HG02973 (cell line): ENCODE measurements around the gene NPLOC4.
"Not testable (repeated sequence)": the region's sequence is repeated elsewhere in the genome, so short reads cannot be mapped to it uniquely, and the experiment has no call there.

Experiments
- ATAC-seq: cut with Tn5 transposase; IDR thresholded peaks from one replicate; pipeline ENCODE4 v1.9.1; 2021; ENCODE audit warnings: moderate library complexity; ENCODE audit not compliant: unreplicated experiment

NPLOC4 gene

DNA sequence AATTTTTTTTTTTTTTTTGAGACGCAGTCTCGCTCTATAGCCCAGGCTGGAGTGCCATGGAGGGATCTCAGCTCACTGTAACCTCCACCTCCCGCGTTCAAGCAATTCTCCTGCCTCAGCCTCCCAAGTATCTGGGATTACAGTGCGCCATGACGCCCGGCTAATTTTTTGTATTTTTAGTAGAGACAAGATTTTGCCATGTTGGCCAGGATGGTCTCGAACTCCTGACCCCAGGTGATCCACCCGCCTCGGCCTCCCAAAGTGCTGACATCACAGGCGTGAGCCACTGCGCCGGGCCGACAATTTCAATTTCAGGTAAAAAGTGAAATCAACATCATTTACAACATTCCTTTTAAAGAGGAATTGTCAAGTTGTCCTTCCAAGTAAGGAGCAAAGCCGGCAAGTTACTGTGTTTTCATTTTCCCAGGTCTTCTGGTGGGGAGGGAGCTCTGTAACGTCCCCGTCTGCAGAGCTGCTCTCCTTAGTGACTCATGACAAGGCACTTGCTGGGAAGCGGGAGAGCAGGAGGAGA is 873 bp downstream of the NPLOC4 start:
- ATAC-seq: peak; percentile 6

DNA sequence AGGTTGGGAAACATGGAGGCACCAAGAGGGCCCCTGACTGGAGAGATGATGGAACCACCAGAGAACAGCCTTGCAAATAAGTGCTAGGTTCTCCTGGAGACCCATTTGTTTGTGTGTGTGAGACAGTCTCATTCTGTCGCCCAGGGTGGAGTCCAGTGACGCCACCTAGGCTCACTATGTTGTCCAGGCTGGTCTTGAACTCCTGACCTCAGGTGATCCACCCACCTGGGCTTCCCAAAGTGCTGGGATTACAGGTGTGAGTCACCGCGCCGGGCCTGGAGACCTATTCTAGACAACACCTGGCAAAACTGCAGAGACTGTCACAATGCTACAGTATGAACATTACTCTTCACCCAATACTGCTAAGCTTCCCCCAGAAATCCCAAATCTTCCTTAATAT is 1.5 kb downstream of the NPLOC4 start:
- ATAC-seq: no peak

DNA sequence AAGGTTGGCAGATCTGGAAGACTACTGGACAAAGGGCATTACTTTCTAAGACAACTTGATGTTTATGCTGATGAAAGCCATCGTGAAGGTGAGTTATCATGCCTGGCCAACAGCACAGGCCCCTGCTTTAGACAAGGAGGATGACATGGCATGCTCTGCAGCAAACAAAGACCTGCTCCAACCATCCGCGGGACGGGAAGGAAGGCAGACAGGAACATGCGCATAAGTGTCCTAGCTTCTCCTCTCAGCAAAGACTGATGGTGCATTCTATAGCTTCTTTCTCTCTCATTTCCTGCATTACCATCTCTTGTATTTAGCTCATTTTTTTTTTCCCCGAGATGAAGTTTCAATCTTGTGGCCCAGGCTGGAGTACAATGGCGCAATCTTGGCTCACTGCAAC is 5.4 kb downstream of the NPLOC4 start:
- ATAC-seq: no peak

DNA sequence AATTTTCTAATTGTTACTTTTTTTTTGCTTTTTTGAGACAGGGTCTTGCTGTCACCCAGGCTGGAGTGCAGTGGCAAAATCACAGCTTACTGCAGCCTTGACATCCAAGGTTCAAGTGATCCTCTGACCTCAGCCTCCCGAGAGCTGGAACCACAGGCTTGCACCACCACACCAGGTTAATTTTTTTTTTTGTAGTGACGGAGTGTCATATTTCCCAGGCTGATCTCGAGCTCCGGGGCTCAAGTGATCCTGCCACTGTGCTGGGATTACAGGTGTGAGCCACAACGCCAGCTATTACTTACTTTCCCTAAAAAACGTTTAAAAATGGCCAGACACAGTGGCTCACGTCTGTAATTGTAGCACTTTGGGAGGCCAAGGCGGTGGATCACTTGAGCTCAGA is 6.6 kb downstream of the NPLOC4 start:
- no peak for ATAC-seq

DNA sequence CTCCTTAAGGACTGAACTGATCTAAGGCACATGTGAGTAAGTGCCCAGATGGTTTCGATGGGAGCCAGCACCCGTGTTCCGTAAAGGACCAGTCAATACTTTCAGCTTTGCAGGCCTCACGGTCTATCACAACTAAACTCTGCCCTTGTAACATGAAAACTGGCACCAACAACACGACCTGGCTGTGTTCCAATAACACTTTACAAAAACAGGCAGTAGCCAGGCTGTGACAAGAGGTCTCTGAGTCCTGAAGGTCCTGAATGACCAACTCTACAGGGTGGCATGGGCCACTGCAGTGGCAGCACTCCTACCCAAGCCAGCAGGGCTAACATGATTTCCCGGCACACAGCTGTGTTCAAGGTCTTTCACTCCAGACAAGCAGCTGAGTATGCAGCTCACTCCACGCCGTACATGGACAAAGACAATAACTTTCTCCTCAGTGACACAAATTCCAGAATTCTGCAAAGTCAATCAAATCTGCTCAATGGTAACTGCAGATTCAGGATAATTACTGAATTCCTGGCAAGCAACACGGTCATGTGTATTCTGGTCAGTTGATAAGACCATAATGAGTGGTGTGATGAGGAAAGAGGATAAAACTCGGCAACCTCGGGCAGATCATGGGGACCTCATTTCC is 15.3 kb downstream of the NPLOC4 start:
- ATAC-seq: no peak

DNA sequence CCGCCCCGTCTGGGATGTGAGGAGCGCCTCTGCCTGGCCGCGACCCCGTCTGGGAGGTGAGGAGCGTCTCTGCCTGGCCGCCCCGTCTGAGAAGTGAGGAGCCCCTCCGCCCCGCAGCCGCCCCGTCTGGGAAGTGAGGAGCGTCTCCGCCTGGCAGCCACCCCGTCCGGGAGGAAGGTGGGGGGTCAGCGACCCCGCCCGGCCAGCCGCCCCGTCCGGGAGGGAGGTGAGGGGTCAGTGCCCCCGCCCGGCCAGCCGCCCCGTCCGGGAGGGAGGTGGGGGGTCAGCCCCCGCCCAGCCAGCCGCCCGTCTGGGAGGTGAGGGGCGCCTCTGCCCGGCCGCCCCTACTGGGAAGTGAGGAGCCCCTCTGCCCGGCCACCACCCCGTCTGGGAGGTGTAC is 18.6 kb downstream of the NPLOC4 start:
- ATAC-seq: not testable (repeated sequence)

DNA sequence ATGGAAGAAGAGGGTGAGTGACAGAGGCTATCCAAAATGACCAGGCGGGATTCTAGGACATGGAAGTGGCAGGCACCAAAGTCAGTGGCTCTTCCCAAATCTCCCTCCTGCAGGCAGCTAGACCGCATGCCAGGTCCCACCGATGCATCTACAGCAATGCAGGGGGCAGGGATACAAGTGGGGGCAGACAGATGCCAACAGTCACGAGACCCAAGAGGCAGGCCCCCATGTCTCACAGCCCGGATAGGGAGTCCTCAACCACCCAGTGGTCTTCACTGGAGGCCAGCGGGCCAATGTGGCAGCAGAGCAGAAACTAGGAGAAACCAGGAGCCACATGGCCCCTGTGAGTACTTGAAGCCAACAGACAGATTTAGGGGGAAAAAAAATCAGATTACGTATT is 20.0 kb downstream of the NPLOC4 start:
- ATAC-seq: no peak

DNA sequence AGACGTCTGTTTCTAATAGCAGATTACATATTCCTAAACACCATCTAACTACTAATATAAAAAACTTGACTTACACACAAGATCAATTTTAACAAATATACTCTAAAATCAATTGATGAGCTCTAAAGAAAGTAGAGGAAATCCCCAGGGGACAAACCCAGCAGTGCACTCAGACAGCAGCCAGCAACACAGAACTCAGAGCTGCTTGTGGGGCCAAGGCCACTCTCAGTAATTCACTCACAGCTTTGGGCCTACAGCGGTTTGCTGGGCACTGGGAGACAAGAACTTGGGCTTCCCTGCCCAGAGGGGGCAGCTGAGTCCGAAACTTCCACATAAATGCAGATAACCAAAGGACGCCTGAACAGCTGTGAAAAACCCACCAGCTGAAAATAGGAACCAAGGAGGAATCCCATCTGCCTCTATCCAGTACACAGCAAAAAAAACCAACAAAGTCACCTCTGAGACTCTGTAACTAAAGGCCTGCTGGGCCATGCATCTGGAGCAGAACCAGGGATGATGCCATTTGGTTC is 21.4 kb downstream of the NPLOC4 start:
- no peak for ATAC-seq

DNA sequence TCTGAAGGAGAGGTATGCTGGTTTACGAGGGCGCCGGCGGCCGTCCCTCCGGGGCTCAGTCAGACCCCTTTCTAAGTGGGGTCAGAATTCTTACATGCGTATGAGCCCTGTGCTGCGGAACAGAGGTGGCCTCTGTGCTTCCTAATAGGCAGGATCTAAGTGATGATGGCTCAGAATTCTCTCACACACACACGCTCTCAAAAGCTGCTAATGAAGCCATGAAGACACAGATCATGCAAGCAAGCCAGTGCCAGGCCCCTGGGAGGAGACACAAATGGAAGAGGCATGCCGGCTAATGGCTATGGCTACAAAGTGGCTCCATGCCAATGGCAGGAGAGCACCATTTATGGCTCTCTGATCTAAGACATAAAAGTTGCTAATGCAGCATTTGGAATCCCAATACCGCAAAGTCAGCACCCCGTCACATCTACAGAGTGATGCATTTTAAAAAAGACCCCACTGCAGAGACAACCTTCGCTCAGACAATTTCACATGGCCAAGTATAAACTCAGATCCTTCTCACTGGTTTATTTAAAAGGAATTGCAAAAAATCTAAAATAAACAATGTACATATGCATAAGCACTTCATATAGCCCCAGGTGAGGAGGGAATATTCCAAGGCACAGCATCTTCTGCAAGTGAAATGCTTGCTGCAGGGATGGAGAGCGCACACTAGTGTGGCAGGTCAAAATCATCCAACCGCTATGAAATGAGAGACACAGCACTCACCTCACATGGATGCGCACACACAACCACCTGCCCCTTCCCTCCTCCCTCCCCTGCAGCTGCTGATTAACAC is 24.5 kb downstream of the NPLOC4 start:
- no peak for ATAC-seq

DNA sequence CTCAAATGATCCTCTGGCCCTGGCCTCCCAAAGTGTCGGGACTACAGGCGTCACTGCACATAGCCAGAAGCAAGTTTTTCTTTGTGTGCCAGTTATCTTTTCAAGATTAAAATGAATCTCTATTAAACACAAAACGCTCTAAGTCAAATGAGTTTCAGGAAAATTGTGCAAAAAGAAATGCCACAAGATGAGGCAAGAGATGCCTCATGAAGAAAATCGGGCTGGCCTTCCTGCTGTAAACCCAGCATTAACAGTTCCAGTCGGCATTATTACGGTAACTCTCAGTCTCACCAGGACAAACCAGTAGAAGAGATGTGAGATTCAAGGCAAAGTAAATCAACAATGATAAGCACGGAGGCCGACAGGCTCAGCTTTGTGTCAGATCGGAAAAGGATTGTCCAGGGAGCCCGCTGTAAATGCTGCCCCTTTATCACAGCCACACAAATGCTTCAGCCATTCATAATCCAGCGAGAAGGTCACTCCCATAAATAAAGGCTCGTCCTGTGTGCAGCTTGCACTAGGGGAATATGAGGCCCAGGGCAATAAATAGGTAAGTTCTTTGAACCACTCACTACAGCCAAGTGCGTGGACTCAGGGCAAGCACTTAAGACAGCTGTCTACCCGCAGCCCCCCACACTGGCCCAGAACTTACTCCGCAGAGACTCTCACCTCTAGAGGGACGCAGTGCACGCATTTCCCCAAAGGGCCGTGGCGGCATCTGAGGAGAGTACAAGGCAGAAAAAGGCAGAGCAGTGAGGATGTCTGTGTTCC is 27.2 kb downstream of the NPLOC4 start:
- ATAC-seq: no peak

DNA sequence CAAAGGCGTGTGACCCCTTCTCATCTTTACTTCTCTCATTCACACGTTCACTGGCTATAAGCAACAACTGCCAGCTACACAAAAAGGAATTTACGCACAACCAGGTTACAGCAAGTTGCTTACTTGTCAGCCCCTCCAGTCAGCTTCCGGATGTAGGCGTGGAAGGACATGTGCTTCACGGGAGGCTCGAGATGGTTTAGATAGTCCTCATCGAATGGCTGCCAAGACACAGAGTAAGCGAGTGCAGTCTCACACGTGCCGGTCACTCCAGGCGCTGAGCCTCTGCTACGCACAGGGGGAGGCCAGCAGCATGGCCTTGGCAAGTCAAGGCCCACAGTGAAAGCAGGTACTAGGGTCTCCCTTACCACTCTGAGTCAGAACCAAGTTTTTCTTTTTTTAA is 28.3 kb downstream of the NPLOC4 start:
- no peak for ATAC-seq

DNA sequence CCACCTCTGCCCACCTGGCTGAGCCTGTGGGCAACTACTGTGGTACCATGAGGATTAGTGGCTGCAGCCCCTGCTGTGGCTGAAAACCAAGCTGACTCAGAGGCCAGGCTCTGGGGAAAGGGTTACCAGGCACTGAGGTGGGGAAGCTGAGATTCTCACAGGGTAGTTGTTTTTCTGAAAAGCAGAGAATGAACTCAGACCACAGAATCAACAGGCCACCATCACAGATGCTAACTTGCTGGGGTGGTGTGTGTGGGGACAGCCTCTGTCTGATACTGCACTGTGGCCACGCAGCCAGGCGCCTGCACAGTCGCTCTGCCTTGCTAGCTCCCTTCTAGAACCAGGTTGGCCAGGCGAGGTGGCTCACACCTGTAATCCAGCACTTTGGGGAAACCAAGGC is 28.8 kb downstream of the NPLOC4 start:
- ATAC-seq: no peak

DNA sequence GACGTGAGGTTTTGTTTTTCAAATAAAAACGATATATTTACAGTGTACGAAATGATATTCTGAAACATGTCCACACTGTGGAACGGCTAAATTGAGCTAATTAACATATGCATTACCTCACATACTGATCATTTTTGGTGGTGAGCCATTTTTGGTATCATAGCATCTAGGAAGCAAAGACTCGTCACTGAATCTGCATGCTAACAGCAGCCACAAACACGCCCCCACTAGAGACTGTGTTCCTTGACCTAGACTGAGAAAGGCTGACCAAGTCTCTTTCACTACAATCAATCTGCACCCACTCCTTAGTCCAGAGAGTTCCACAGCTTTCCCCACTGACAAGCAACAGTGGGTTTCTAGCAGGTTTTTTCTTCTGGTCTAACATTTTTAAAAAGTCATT is 29.5 kb downstream of the NPLOC4 start:
- ATAC-seq: no peak

DNA sequence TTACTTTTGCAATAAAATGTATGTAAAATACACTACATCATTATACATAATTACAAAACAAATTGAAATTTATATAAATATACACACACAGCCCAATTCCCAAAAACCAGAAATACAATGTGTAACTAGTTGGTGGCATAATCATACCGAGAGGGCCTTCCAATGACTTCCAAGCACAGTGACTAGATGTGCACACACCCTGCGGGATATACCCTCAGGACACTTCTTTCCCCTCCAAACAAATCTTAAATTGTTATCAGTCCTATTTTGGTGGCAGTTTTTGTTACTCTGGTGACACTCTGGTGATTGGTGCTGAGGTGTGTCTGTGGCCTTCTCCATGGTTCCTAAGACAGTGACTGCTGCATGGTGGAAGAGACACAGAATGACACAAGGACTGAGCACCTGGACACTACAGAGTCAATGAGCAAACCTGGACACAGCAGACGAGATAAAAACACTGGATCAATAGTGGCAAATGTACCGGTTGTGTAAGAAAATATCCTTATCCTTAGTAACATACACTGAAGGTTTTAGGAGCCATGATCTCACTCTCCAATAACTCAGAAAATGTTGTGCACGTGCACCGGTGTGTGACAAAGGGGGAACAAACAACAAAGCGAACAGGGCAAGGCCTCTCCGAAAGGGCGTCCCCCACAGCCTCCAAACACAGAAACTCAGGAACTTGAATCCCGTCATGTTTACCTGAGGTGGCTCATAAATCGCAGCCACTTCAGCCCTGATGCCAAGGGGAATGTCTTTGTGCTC is 32.9 kb downstream of the NPLOC4 start:
- no peak for ATAC-seq

DNA sequence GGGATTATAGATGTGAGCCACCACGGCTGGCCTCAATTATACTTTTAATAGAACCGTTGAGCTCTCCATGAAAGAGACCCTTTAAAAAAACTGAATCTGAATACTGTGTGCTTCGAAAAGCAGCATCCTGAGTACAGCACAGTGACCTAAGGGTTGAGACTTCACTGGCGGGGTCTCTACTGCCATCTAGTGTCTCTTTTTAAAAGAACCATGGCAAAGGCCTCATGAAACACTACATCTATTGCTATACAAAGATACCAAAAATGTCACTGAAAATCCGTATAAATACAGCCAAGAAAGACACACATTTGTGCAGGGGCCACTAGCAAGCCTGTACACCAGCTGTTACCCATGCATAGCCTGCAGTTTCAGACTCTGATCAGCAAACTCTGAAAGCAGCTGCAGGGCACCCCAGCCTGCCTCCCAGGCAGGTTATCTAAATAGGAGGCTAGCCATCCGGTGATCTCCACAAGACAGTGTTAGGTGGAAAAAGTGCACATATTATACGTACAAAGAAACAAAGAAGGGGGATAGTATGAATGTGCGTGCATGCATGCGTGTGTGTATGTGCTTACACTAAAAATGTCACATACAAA is 35.3 kb downstream of the NPLOC4 start:
- ATAC-seq: no peak

DNA sequence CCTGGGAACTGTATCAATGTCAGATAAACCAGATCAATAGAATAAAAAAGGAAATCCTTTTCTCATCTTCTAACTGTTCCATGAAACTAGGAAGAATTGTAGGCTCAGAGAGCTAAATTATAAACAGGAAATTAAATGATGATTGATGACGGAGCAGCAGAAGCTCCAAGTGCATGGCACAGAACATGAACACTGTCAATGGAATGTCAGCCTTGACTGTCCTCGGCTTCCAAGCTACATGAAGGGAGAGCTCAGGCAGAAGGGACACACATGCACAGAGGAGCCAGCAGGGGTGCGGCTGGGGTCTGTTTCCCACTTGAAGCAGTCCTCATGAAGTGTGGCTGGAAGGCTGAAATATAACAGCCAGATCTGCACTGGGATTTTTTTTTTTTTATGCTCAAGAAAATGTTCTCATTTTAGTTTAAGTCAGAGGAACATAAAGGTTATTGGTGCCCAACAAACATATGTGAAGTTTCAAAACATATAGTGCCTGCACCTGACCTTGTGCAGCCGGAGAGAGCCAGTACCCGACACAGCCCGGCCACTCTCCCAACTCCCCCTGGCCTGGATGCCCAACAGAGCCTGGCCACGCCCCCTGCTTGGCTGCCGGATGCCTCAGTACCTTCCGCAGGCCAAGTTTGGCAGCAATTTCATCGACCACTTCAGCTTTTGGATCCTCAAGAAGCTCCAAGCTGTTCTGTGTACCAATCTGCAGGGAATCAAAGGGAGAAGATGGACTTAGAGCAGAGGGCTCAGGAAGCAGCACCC is 37.0 kb downstream of the NPLOC4 start:
- no peak for ATAC-seq

DNA sequence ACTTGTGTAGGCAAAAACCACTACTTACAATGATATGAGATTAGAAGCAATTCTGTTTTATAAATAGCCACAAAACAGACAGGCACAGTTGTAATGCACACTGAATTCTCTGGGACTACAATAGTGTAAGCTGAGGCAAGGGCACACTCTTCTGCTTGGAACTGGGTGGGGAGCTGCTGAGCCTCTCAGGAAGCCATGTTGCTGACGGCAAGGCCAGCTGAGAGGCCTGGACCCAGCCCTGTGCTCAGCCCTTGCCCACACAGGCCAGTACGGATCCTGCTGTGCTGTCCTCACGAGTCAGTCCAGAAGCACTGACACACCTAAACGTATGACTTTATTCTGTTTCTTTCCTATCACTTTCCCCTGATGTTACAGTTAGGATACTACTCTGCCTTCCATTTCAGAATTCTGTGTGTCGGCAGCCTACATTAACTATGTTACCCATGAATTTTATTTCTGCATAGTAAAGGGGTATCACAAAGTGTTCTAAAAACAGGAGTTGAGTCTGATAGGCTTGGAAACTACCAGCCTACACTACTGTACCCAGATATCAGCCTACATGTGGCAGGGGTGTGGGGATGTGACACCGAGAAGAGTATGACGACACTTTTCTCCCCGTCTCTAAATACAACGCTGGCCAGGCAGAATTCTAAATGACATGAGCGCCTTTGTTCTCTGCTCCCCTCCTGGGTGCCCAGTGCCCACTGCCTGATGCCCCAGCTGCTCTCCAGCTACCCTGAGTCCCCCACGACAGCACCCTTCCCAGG is 43.6 kb downstream of the NPLOC4 start:
- no peak for ATAC-seq

DNA sequence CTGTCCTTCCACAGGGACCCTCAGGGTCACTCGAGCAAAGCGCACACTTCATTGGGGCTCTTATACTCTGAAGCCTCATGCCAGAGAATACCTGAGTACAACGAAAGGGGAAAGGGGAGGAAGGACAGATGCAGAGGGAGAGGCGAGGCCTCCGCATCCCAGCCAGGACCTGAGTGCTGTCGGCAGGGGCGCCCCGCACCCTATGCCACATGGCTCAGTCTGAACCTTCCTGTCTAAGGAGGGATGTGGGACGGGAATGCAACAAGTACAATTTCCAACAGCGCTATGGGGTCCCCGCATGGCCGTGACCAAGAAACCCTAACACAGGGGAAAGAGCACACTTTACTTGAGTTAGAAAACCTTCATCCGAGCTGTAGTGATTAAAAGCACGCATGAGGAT is 44.9 kb downstream of the NPLOC4 start:
- no peak for ATAC-seq

DNA sequence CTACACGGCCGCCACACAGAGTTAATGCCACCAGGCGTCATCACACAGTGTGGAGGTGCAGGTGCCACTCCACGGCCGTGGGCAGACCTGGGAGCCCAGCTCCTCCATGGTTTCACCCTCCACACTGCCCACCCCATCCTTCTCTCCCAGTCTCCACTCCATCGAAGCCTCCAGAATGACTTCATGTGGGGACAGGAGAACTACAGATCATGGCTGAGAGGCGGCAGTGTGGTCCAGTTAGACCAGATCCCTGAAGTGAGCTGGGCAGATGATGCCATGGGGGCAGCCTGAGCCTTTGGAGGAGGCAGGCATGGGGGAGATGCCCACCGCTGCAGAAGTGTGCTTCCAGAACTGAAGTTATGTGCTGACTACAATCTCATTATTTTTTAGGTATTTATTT is 46.8 kb downstream of the NPLOC4 start:
- no peak for ATAC-seq
